ENCODE results near the gene MYBBP1A.

MYBBP1A gene

DNA sequence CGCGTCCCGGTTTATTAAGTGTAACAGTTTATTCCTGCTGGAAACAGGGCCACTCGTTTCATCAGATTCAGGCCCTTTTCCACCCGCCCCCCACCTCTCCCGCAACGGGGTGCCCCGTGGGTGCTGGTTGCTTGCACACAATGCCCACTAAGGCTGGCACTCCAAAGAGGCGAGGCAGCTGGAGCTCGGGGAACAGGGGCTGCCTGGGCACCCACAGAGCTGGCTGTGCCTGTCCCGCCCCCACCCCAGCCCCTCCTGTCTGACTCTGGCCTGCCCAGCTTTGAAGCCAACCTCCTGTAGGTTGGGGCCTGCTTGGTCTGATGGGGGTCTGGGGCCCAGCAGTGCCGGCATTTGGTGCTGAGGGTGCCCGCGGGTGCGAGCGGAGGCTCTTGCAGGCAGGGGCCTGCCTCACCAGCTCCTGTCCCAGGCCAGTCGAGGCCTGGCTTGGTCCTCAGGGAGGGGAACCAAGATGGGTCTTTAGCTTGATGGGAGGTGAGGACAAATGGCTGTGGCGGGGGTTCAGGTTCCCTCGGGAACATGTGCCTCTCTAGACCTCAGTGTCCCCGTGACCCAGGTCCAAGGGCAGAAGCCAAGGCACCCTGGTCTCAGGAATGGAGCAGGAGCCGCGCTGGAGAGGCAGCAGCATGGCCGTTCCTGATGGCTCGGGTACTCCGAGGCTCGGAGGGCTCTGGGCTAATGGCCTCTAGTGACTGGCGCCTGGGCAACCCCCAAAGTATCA, 20.1 kb downstream of the MYBBP1A start:
- no peak overlapping the region for H3K9ac ChIP-seq (ENCODE audit: insufficient read length, low read depth)
- DNase-seq (ENCODE audit: low read depth, low spot score), result no peak
- H3K4me3 ChIP-seq (ENCODE audit: insufficient read length, low read depth), result no peak overlapping the region
- no peaks in the 10 kb centered on the region for H3K9me3 ChIP-seq (ENCODE audit: insufficient read depth, low read length)
- no peak for TF ChIP-seq ZNF274 (IDR thresholded peaks at IDR 0.05; ENCODE audit: low read depth, low read length)
- TF ChIP-seq YY1 (IDR thresholded peaks at IDR 0.05; ENCODE audit: insufficient read depth, insufficient read length), result no peak
- TF ChIP-seq SUZ12 (IDR thresholded peaks at IDR 0.05; ENCODE audit: extremely low read depth, insufficient read depth, insufficient read length), result no peak
- H3K36me3 ChIP-seq (ENCODE audit: insufficient read depth, insufficient read length, low read length), result peaks cover 29% of the 10 kb centered on the region
- peaks cover 8% of the 10 kb centered on the region for H3K4me1 ChIP-seq (ENCODE audit: insufficient read depth, insufficient read length)
- H3K27me3 ChIP-seq (ENCODE audit: insufficient read depth, insufficient read length), result peaks cover 25% of the 10 kb centered on the region

DNA sequence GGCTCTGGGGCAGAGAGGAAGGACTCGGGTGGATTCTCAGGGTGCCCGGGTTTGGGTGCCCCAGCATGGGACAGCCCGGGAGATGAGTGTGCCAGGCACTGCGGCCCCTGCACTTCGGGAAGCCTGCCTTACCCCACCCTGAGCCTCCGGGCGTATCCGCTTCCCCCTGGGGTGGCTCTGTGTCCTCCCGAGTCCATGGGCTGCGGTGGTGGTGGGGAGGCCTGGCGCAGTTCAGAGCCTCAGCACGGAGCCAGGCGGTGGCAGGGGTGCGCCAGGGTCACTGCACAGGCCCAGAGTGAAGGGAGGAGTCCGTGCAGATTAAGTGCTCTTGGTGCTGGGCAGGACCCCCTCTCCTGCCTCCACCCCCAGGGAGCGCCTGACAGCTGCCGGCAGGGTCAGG, 20.7 kb downstream of the MYBBP1A start:
- Histone ChIP-seq H3K36me3 (ENCODE audit: insufficient read depth, insufficient read length, low read length) (peaks cover 24% of the 10 kb centered on the region), H3K4me1 (ENCODE audit: insufficient read depth, insufficient read length) (peaks cover 8% of the 10 kb centered on the region), H3K9me3 (ENCODE audit: insufficient read depth, low read length) (no peaks in the 10 kb centered on the region), H3K4me3 (ENCODE audit: insufficient read length, low read depth) (no peak overlapping the region), H3K27me3 (ENCODE audit: insufficient read depth, insufficient read length) (peaks cover 30% of the 10 kb centered on the region), H3K9ac (ENCODE audit: insufficient read length, low read depth) (no peak overlapping the region)
- DNase-seq (ENCODE audit: low read depth, low spot score), result no peak
- TF ChIP-seq YY1 (IDR thresholded peaks at IDR 0.05; ENCODE audit: insufficient read depth, insufficient read length) (no peak), SUZ12 (IDR thresholded peaks at IDR 0.05; ENCODE audit: extremely low read depth, insufficient read depth, insufficient read length) (no peak), ZNF274 (IDR thresholded peaks at IDR 0.05; ENCODE audit: low read depth, low read length) (no peak)

DNA sequence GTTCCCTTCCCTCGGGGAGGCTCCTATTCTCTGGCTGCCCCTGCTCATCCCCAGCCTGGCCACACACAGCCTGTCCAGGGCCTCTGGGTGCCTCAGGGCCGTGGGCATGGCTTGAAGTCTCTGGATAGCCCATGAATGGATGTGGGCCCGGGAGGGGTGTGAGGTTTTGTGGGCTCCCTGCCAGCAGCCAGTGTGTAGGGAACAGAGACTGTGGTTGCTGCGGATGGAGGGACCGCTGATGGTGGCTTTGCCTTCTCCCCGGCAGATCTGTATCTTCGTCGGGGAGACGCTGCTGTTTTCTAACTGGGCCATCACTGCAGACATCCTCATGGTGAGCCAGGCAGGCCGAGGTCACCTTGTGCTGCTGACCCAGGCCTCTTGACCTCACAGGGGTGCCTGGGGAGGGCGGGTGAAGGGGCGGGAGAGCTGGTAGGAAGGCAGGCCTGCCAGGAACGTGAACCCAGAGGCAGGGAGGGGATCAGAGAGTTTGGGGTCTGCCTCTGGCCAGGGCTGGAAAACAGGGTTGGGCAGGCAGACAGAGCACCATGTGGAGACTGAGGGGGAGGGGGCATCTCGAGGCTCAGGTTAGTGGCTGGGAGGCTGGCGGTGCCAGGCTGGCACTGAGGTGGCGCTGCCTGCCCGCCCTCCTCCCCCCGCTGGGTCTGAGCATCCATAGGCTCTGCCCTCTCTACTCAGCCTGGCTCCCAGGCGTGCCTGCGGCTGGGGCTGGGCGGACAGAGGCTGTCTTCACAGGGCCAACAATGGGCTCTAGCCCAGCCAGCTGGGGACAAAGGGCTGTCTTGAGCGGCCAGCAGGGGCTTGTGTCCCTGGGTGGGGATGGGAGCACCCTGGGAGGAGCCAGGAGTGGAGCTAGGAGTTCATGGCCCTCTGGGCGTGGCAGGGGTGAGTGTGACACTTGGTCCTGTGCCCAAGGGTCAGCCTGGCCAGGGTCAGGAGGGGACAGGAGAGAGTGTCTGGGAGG, 21.4 kb downstream of the MYBBP1A start:
- H3K9ac ChIP-seq (ENCODE audit: insufficient read length, low read depth), result no peak overlapping the region
- peaks cover 8% of the 10 kb centered on the region for H3K4me1 ChIP-seq (ENCODE audit: insufficient read depth, insufficient read length)
- no peaks in the 10 kb centered on the region for H3K9me3 ChIP-seq (ENCODE audit: insufficient read depth, low read length)
- no peak overlapping the region for H3K4me3 ChIP-seq (ENCODE audit: insufficient read length, low read depth)
- no peak for TF ChIP-seq SUZ12 (IDR thresholded peaks at IDR 0.05; ENCODE audit: extremely low read depth, insufficient read depth, insufficient read length)
- no peak for TF ChIP-seq ZNF274 (IDR thresholded peaks at IDR 0.05; ENCODE audit: low read depth, low read length)
- no peak for TF ChIP-seq YY1 (IDR thresholded peaks at IDR 0.05; ENCODE audit: insufficient read depth, insufficient read length)
- H3K27me3 ChIP-seq (ENCODE audit: insufficient read depth, insufficient read length), result peaks cover 31% of the 10 kb centered on the region
- H3K36me3 ChIP-seq (ENCODE audit: insufficient read depth, insufficient read length, low read length), result peaks cover 19% of the 10 kb centered on the region
- DNase-seq (ENCODE audit: low read depth, low spot score), result no peak

DNA sequence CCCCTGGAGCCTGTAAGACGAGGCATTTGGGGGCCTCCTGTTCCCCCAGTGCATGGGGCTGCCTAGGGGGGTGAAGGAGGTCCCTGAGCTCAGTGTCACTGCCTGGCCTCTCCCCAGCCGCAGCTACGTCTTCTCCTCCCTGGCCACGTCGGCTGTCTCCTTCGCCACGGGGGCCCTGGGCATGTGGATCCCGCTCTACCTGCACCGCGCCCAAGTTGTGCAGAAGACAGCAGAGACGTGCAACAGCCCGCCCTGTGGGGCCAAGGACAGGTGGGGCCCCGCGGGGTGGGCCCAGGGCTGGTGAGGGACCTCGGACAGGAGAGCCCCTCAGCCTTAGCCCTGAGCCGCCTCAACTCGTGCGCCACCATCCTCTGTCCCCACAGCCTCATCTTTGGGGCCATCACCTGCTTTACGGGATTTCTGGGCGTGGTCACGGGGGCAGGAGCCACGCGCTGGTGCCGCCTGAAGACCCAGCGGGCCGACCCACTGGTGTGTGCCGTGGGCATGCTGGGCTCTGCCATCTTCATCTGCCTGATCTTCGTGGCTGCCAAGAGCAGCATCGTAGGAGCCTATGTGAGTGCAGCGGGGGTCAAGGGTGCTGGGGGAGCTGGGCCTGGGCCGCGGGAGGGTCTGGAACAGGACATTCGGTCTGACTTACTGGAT, 22.2 kb downstream of the MYBBP1A start:
- H3K27me3 ChIP-seq (ENCODE audit: insufficient read depth, insufficient read length), result peaks cover 35% of the 10 kb centered on the region
- H3K9me3 ChIP-seq (ENCODE audit: insufficient read depth, low read length), result no peaks in the 10 kb centered on the region
- DNase-seq (ENCODE audit: low read depth, low spot score), result no peak
- no peak for TF ChIP-seq YY1 (IDR thresholded peaks at IDR 0.05; ENCODE audit: insufficient read depth, insufficient read length)
- TF ChIP-seq ZNF274 (IDR thresholded peaks at IDR 0.05; ENCODE audit: low read depth, low read length), result no peak
- TF ChIP-seq SUZ12 (IDR thresholded peaks at IDR 0.05; ENCODE audit: extremely low read depth, insufficient read depth, insufficient read length), result no peak
- H3K4me1 ChIP-seq (ENCODE audit: insufficient read depth, insufficient read length), result peaks cover 8% of the 10 kb centered on the region
- no peak overlapping the region for H3K9ac ChIP-seq (ENCODE audit: insufficient read length, low read depth)
- peaks cover 12% of the 10 kb centered on the region for H3K36me3 ChIP-seq (ENCODE audit: insufficient read depth, insufficient read length, low read length)
- H3K4me3 ChIP-seq (ENCODE audit: insufficient read length, low read depth), result no peak overlapping the region

DNA sequence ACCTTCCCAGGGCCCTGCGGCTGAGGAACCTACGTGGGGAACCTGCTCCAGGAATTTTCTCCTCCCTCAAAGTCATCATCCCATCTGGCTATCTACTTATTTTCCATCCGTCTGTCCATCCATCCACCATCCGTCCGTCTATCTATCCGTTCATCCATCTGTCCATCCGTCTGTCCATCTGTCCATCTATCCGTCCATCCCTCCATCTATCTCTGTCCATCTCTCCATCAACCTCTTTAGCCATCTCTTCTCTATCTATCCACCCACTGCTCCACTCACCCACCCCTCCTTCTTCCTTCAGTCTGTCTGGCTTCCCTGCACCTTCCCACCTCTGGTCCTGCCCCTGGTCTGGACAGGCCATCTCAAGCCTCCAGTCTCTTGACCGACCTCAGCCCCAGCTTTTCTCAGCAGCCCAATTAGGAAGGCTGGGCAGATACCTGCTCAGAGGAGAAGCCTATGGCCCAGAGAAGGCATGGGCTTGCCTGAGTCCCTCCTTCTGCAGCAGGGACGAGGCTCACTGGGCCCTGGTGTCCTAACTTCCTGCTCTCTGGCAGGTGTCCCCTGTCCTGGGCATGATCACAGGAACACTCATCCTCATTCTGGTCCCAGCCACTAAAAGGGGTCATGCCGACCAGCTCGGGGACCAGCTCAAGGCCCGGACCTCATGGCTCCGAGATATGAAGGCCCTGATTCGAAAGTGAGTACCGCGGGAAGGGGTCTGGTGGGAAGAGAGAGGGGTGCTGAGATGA, 23.0 kb downstream of the MYBBP1A start:
- peaks cover 8% of the 10 kb centered on the region for H3K4me1 ChIP-seq (ENCODE audit: insufficient read depth, insufficient read length)
- no peak overlapping the region for H3K9ac ChIP-seq (ENCODE audit: insufficient read length, low read depth)
- H3K4me3 ChIP-seq (ENCODE audit: insufficient read length, low read depth), result no peak overlapping the region
- H3K36me3 ChIP-seq (ENCODE audit: insufficient read depth, insufficient read length, low read length), result peaks cover 4% of the 10 kb centered on the region
- DNase-seq (ENCODE audit: low read depth, low spot score), result no peak
- H3K27me3 ChIP-seq (ENCODE audit: insufficient read depth, insufficient read length), result peaks cover 40% of the 10 kb centered on the region
- TF ChIP-seq YY1 (IDR thresholded peaks at IDR 0.05; ENCODE audit: insufficient read depth, insufficient read length), result no peak
- TF ChIP-seq ZNF274 (IDR thresholded peaks at IDR 0.05; ENCODE audit: low read depth, low read length), result no peak
- no peak for TF ChIP-seq SUZ12 (IDR thresholded peaks at IDR 0.05; ENCODE audit: extremely low read depth, insufficient read depth, insufficient read length)
- no peaks in the 10 kb centered on the region for H3K9me3 ChIP-seq (ENCODE audit: insufficient read depth, low read length)

DNA sequence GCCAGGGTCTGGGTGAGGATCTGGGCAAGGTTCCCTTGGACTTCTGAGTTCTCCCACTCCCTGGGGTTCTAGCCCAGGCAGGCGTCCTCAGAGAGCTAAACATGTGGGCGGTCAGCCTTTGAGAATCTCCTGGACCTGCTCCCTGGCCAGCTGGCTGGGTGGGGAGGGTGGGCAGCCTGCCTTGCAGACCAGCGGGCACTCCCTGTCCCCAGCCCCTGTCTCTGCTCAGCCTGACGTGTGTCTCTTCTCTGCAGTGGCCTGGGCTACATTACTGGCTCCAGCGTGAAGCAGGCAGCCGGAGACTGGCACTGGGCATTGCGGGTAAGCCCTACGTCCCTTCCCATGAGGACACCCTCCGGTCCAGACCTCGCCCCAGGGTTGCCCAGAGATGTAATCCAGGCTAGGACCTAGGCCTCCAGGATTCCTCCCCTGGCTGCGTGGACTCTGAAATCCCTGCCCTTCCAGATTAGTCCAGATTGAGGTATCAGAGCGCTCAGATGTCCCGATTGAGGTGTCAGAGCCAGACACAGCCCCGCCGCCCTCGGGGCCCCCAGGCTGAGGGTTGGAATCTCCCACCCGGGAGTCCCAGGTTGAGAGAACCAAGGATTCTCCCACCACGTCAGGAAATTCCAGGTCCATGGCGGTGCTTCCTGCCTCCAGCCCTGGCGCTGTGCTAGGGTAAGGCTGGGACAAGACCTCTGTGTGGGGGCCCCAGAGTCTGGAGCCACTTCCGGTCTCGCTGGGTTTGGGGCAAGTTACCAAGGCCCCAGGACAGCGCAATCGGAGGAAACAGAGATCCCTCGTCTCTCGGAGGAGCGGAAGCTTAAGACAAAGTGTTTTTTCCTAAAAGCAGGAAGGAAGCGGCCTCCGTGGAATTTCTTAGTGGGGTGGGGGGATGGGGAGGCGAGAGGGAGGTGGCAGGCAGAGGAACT, 24.1 kb downstream of the MYBBP1A start:
- TF ChIP-seq SUZ12 (IDR thresholded peaks at IDR 0.05; ENCODE audit: extremely low read depth, insufficient read depth, insufficient read length), result no peak
- no peak for TF ChIP-seq ZNF274 (IDR thresholded peaks at IDR 0.05; ENCODE audit: low read depth, low read length)
- no peak for TF ChIP-seq YY1 (IDR thresholded peaks at IDR 0.05; ENCODE audit: insufficient read depth, insufficient read length)
- Histone ChIP-seq H3K9me3 (ENCODE audit: insufficient read depth, low read length) (no peaks in the 10 kb centered on the region), H3K4me1 (ENCODE audit: insufficient read depth, insufficient read length) (peaks cover 8% of the 10 kb centered on the region), H3K36me3 (ENCODE audit: insufficient read depth, insufficient read length, low read length) (no peaks in the 10 kb centered on the region), H3K4me3 (ENCODE audit: insufficient read length, low read depth) (no peak overlapping the region), H3K27me3 (ENCODE audit: insufficient read depth, insufficient read length) (peaks cover 49% of the 10 kb centered on the region), H3K9ac (ENCODE audit: insufficient read length, low read depth) (no peak overlapping the region)
- DNase-seq (ENCODE audit: low read depth, low spot score), result no peak
